ENCODE results near the gene NHEJ1. TPM values are rescaled to one million over a fixed set of nuclear protein-coding genes. Genes with fewer than 3 reads are reported as not detected.

The NHEJ1 gene
- total RNA-seq, 2 experiments from 2014 or later = 19.1 to 23.1 TPM

DNA sequence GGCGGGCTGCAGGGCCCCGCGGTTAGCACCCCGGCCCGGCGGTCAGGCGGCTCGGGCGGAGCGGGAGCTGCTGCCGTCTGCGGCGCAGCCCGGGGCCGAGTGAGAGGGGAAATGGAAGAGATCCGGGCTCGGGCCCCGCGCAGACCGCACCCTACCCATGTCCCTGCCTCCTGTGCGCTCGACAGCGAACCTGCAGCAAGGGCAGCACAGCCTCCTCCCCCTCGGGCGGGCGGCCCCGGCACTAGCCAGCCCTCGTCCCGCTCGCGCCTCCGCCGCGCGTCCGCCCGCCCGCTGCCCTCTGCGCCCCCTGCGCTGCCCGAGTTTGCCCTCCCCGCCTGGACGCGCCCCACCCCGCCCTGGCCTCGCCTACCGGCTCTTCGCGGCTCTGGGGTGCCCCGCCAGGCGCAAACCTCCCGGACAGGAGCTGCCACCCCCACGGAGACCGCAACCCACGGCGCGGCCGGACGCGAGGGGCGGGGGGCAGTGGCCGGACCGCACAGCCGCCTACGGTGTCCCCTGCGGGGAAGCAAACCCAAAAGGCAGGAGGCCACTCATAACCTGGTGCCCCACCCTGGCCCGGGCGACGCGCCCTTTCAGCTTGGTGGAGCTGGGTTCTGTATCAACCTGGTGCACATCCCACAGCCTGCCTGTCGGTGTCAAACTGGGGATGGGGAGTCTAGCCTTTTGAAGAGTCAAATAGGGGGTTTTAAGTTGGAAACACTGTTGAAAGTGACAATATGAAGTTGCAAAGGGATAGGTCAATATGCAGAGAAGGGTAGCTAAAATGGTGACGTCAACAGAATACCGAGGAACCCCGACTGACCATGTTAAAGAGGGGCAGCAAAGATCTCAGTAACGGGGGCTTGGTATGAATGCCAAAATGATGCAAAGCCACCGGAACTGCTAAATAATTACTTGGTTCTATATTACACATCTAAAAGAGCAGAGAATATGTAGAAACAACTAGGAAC, 99.5 kb downstream of the NHEJ1 start, which contains the start of gene IHH:
Gene IHH (minus strand): TSS at position 101 of the 971 bp plus-strand sequence. CDS start 454 bp downstream, outside the sequence.
- DNase-seq (peak; percentile 28), ATAC-seq (peak; percentile 32)
- Mint-ChIP-seq H3K4me1 (ENCODE audit: low read depth) (peaks cover 21% of the 10 kb centered on the region), H3K27me3 (ENCODE audit: low read depth) (peaks cover 77% of the 10 kb centered on the region), H3K36me3 (ENCODE audit: low read depth) (no peaks in the 10 kb centered on the region), H3K9me3 (ENCODE audit: insufficient read depth) (no peaks in the 10 kb centered on the region), H3K27ac (no peak within 1 kb of the TSS), H3K4me3 (peak within 1 kb of the TSS; percentile 51)
- ChIA-PET CTCF (interaction anchor here (1.0 to 5.8 kb wide), 5 partner anchors 10 to 81 kb away, joined by 3 to 64 read pairs (median 7); no protein-coding TSS in a partner anchor), POLR2A (no interaction called here)

DNA sequence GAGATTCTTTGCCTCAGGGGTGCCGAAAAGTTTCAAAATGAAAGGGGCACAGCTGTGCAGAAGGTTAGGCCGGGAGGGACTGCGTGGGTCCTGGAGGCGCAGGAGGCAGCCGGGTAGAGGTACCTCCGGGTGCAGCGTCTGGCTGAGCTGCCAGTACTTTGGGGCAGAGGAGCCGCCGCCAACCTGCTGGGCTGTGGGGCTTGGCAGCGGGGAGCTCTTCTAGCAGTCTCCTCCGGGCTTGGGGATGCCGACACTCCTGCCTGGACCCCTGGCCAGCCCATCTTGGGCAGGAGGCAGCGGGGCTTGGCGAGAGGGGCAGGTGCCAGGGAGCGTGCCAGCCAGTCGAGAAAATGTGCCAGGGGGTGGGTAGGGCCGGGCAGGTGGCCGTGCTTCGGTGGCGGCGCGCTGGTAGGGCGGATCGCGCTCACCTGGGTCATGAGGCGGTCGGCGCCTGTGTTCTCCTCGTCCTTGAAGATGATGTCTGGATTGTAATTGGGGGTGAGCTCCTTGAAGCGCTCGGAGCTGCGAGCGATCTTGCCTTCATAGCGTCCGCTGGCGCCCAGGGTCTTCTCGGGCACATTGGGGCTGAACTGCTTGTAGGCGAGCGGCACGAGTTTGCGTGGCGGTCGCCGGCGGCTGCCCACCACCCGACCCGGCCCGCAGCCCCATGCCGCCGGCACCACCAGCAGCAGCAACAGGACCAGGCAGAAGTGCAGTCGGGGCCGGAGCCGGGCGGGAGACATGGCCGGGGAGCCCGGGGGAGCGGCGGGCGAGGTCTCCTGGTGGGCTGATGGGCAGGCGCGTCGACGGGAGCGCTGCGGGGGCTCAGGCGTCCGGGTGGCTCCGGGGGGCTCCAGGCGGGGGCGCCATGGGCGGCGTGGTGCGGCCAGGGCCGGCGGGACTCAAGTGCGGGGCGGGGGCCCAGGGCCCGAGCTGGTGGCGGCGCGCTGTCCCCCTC, 100.6 kb downstream of the NHEJ1 start:
- peak overlapping the region; percentile 51 for H3K4me3 Mint-ChIP-seq
- peaks cover 77% of the 10 kb centered on the region for H3K27me3 Mint-ChIP-seq (ENCODE audit: low read depth)
- ChIA-PET CTCF (interaction anchor here (1.4 to 5.8 kb wide), 12 partner anchors 8 to 235 kb away, joined by 5 to 64 read pairs (median 6); no protein-coding TSS in a partner anchor), POLR2A (no interaction called here)
- DNase-seq (no peak), ATAC-seq (no peak)
- no peaks in the 10 kb centered on the region for H3K36me3 Mint-ChIP-seq (ENCODE audit: low read depth)
- H3K9me3 Mint-ChIP-seq (ENCODE audit: insufficient read depth) = no peaks in the 10 kb centered on the region
- no peak overlapping the region for H3K27ac Mint-ChIP-seq
- H3K4me1 Mint-ChIP-seq (ENCODE audit: low read depth) = peaks cover 21% of the 10 kb centered on the region

DNA sequence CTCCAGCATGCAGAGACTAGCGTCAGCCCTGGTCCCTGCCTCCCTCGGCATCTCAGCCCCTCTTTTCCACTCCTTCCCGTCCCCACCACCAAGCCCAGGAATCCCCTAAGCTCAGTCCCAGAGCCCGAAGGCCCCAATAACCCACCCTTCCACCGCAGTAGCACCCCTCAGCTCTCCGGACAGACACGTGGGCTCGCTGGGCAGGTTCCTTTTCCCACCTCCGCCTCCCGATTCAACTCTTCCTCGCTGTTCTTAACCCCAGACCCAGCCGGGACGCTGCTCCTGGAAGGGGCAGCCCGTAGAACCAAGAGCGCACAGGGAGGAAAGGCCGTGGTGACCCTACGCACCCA, 101.3 kb downstream of the NHEJ1 start:
- Mint-ChIP-seq H3K27ac (no peak overlapping the region), H3K9me3 (ENCODE audit: insufficient read depth) (no peaks in the 10 kb centered on the region), H3K4me1 (ENCODE audit: low read depth) (peaks cover 21% of the 10 kb centered on the region), H3K27me3 (ENCODE audit: low read depth) (peaks cover 74% of the 10 kb centered on the region), H3K36me3 (ENCODE audit: low read depth) (no peaks in the 10 kb centered on the region), H3K4me3 (no peak overlapping the region)
- CTCF ChIA-PET = interaction anchor here (1.3 to 5.8 kb wide), 15 partner anchors 9 to 236 kb away, joined by 3 to 64 read pairs (median 6); no protein-coding TSS in a partner anchor
- DNase-seq (no peak), ATAC-seq (no peak)
- POLR2A ChIA-PET = no interaction called here

DNA sequence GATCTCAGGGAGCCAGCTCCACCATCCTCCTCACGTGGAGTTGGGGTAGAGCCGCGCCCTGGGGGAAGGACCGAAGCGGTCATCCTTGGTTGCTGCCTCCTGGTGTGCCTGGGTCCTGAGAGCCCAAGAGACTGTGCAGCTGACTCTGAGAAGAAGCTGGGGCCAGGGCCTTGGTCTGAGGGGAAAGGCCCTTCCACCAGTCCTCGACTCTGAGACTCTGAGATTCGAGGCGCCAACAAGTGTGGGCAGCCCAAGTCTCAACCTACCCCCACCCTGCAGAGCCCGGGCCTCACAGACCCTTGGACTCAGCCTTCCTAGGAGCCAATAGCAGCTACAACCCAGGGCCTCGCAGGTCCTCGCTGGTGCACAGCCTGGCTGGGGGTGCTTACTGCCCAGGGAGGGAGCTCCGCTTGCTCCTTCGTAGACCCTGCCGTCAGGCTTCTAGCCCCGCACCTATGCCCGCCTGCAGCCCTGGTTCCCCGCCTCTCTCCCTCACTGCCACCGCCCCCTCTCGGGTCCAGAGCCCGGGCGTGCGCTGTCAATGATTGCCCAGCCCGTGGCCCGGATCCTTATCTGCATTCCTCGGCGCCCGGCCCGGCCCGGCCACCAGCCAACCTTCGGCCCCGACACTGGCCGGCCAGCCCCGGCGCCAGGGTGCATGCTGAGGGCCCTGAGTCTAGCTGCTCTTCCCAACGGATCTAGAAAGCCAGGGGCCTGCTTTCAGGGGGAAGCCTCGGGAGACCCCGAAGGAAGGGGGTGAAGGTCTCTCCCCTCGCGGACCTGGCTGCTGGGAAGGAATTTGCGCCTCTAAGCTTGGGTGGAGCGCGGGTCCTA, 101.9 kb downstream of the NHEJ1 start:
- Mint-ChIP-seq H3K27me3 (ENCODE audit: low read depth) (peaks cover 70% of the 10 kb centered on the region), H3K4me1 (ENCODE audit: low read depth) (peaks cover 21% of the 10 kb centered on the region), H3K4me3 (no peak overlapping the region), H3K27ac (no peak overlapping the region), H3K9me3 (ENCODE audit: insufficient read depth) (no peaks in the 10 kb centered on the region), H3K36me3 (ENCODE audit: low read depth) (no peaks in the 10 kb centered on the region)
- ChIA-PET CTCF (interaction anchor here (0.6 to 5.8 kb wide), 38 partner anchors 8 to 476 kb away, joined by 3 to 64 read pairs (median 5); no protein-coding TSS in a partner anchor), POLR2A (no interaction called here)
- no peak for ATAC-seq
- DNase-seq = no peak

DNA sequence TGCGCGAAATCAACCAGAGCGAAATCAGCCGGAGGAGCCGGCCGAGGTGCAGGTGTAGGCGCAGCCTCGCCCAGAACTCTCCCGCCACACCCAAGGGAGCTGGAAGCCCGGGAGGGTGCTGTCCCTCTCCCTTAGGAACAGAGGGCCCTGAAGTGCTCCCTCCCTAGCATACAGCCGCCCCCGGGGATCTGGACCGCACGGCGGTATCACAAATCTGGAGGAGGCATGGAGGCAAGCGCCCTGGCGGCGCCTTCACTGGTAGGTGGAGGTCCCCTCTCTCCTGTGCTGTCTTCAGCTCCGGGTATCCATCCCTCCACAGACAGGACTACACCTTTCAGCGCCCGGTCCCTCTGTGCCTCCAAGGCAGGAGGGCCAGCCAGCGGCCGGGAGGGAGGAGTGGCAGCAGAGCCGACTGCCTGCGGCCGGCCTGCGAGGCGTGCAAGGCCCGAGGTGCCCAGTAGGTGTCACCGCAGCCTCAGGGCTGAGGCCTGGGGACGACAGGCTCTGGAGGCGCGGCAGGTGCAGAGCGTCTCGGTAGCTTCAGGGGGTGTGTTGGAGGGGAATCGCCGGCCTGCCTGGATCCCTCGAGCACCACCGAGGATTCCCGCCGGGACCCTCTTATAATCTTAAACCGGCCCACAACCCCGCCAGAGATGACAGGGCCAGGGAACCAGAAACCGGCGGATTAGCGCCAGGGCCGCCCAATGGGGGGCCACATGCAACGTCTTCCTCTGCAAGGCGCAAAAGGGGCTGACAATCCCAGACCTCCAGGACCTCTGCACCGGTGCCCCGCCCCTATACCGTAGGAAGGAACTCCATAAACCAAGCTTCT, 102.7 kb downstream of the NHEJ1 start:
- no peaks in the 10 kb centered on the region for H3K9me3 Mint-ChIP-seq (ENCODE audit: insufficient read depth)
- DNase-seq (peak; percentile 82), ATAC-seq (peak; percentile 92)
- peaks cover 62% of the 10 kb centered on the region for H3K27me3 Mint-ChIP-seq (ENCODE audit: low read depth)
- H3K36me3 Mint-ChIP-seq (ENCODE audit: low read depth) = no peaks in the 10 kb centered on the region
- CTCF ChIA-PET = interaction anchor here (0.6 to 5.8 kb wide), 37 partner anchors 8 to 475 kb away, joined by 3 to 64 read pairs (median 5); no protein-coding TSS in a partner anchor
- POLR2A ChIA-PET = interaction anchor here (0.6 kb wide), 1 partner anchor 389 kb away, joined by 4 read pairs; no protein-coding TSS in a partner anchor
- peaks cover 21% of the 10 kb centered on the region for H3K4me1 Mint-ChIP-seq (ENCODE audit: low read depth)
- peak overlapping the region; percentile 42 for H3K4me3 Mint-ChIP-seq
- H3K27ac Mint-ChIP-seq = no peak overlapping the region

DNA sequence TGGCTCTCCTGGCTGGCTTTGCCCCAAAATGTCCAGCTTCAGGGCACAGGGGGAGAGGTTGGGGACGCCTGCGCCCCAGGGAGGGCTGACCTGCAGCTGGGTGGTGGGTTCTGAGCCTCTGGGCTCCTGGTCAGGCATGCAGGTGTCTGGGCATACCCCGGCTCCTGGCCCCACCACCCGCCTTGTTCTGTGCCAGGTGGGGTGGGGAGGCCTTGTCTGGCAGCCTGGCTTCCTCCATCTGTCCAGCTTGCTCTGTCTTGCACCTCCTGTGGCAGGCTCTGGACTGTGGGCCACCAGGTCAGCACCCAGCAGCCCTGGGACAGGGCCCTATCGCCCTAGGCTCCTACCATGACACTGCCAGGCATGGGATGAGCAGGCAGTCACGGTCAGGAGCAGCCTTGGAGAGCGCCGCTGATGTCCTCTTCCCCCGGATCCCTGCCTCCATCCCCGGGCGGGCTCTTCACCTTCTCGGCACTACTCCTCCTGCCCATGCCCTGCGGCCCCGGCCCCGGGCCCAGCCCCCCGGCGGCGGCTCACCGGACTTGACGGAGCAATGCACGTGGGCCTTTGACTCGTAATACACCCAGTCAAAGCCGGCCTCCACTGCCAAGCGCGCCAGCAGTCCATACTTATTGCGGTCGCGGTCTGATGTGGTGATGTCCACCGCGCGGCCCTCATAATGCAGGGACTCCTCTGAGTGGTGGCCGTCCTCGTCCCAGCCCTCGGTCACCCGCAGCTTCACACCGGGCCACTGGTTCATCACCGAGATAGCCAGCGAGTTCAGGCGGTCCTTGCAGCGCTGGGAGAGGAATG, 103.5 kb downstream of the NHEJ1 start:
- H3K9me3 Mint-ChIP-seq (ENCODE audit: insufficient read depth) = no peaks in the 10 kb centered on the region
- ATAC-seq = no peak
- H3K4me3 Mint-ChIP-seq = no peak overlapping the region
- H3K4me1 Mint-ChIP-seq (ENCODE audit: low read depth) = peaks cover 21% of the 10 kb centered on the region
- no peak for DNase-seq
- POLR2A ChIA-PET = no interaction called here
- no peaks in the 10 kb centered on the region for H3K36me3 Mint-ChIP-seq (ENCODE audit: low read depth)
- H3K27ac Mint-ChIP-seq = no peak overlapping the region
- CTCF ChIA-PET = interaction anchor here (0.7 to 5.8 kb wide), 20 partner anchors 9 to 238 kb away, joined by 3 to 64 read pairs (median 6); no protein-coding TSS in a partner anchor
- peaks cover 57% of the 10 kb centered on the region for H3K27me3 Mint-ChIP-seq (ENCODE audit: low read depth)

DNA sequence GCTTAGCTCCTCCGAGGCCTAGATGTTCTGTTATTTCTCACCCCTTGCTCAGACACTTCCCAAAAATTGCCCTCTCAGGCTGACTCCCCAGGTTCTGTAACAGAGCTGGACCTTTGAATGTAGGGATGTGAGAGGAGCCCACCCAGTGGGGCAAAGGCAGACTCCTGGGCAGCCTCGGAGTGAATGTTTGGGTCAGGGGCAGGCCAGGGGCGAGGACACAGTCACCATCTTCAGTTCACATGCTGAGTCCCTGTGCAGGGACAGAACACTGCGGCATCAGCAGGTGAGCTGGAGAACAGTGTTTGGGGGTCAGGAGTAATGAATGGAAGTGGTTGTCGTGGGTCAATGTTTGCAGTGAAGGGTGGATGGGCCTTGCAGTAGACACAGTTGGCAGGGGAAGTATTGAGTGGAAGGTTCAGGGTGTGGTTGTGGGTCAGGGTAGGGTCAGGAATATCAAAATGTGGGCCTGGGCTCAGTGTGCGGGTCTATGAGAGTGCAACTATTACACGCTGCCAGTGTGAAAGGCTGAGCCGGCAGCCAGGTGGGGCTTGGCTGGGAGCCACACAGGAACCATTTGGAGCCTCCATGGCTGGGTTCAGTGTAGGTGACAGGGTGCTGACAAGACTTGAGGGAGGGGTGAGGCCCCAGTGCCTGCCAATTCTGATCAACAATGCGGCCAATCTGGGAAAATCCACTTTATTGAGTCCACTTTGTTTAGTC, 104.3 kb downstream of the NHEJ1 start:
- CTCF ChIA-PET = interaction anchor here (0.8 to 5.8 kb wide), 6 partner anchors 15 to 99 kb away, joined by 3 to 64 read pairs (median 6); no protein-coding TSS in a partner anchor

DNA sequence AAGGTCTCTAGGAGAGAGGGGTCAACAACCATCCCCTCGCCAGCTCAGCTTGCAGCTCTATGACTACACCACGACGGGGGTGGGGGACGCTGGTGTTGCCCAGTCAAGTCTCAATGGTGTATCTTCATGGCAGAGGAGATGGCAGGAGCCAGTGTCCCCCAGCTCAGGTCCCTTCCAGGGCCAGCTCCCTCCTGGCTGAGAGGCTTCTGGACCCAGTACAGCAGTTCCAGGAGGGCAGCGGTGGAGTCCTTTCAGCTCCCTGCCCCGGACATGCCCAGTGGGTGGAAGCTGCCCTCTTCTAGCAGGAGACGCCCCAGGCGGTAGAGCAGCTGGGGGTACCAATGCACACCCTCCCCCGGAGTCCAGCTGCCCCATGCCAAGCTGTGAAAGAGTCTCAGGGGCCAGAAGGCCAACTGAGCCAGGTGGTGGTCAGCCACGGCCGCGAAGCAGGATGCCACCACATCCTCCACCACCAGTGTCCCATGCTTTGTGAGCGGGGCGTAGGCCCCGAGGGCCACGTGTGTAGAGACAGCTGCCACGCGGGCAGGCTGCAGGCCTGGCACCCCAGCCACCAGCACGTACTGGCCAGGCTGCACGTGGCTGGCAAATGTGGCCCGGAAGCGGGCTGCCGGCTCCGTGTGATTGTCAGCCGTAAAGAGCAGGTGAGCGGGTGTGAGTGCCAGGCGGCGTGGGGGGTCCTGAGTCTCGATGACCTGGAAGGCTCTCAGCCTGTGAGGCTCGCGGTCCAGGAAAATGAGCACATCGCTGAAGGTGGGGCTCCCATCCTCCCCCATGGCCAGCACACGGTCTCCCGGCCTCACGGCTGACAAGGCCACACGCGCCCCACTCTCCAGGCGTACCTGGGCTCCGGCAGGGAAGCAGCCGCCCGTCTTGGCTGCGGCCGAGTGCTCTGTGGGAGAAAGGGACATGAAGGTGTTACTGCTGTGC, 105.4 kb downstream of the NHEJ1 start:
- DNase-seq (no peak), ATAC-seq (no peak)
- H3K27me3 Mint-ChIP-seq (ENCODE audit: low read depth) = peaks cover 47% of the 10 kb centered on the region
- ChIA-PET POLR2A (no interaction called here), CTCF (interaction anchor here (0.8 to 2.1 kb wide), 3 partner anchors 26 to 75 kb away, joined by 3 to 6 read pairs (median 5); no protein-coding TSS in a partner anchor)
- H3K4me3 Mint-ChIP-seq = no peak overlapping the region
- H3K27ac Mint-ChIP-seq = no peak overlapping the region
- H3K4me1 Mint-ChIP-seq (ENCODE audit: low read depth) = peaks cover 17% of the 10 kb centered on the region
- H3K36me3 Mint-ChIP-seq (ENCODE audit: low read depth) = no peaks in the 10 kb centered on the region
- no peaks in the 10 kb centered on the region for H3K9me3 Mint-ChIP-seq (ENCODE audit: insufficient read depth)

More for the DNA sequence above, 104.3 kb downstream of the NHEJ1 start:
- no peak overlapping the region for H3K4me3 Mint-ChIP-seq
- peaks cover 19% of the 10 kb centered on the region for H3K4me1 Mint-ChIP-seq (ENCODE audit: low read depth)
- H3K36me3 Mint-ChIP-seq (ENCODE audit: low read depth) = no peaks in the 10 kb centered on the region
- no peak overlapping the region for H3K27ac Mint-ChIP-seq
- POLR2A ChIA-PET = no interaction called here
- DNase-seq (no peak), ATAC-seq (no peak)
- H3K27me3 Mint-ChIP-seq (ENCODE audit: low read depth) = peaks cover 49% of the 10 kb centered on the region
- H3K9me3 Mint-ChIP-seq (ENCODE audit: insufficient read depth) = no peaks in the 10 kb centered on the region

Data from activated CD8-positive, alpha-beta T cell treated with anti-CD3 and anti-CD28 coated beads, Interleukin-2, amount 10 ng/mL, durations not matched to agents 7 days and 5 days (primary cell).